ENCODE data around the gene CXCR6. TPM values are rescaled to one million over a fixed set of nuclear protein-coding genes. Genes with fewer than 3 reads are reported as not detected.

CXCR6 gene
- polyA plus RNA-seq, 1 donor from 2014 or later: not detected

GRCh38 chr3:45965653-45966052 lies 22.4 kb downstream of the CXCR6 start:
- Histone ChIP-seq H3F3A (ENCODE audit: insufficient read depth, low read length, poor library complexity, severe bottlenecking) (no peaks in the 10 kb centered on the region), H3K9me2 (ENCODE audit: insufficient read depth, low read length) (no peaks in the 10 kb centered on the region), H2AFZ (ENCODE audit: low read depth, low read length) (no peak overlapping the region), H3K9ac (ENCODE audit: low read length) (no peak overlapping the region), H3K4me2 (ENCODE audit: low read length) (no peak overlapping the region), H3K27ac (ENCODE audit: low read length) (no peak overlapping the region), H3K4me3 (ENCODE audit: low read length) (no peak overlapping the region), H3K27me3 (ENCODE audit: insufficient read depth, low read depth, low read length) (no peaks in the 10 kb centered on the region), H3K36me3 (ENCODE audit: insufficient read depth, low read length) (no peaks in the 10 kb centered on the region), H4K20me1 (ENCODE audit: insufficient read depth) (no peaks in the 10 kb centered on the region), H3K9me3 (ENCODE audit: low read length) (no peaks in the 10 kb centered on the region), H3K79me2 (replicated peaks; ENCODE audit: insufficient read depth, low read length) (no peaks in the 10 kb centered on the region)
- TF ChIP-seq MXI1 (conservative IDR thresholded peaks at IDR 0.05; ENCODE audit: poor library complexity, severe bottlenecking) (no peak), EP300 (conservative IDR thresholded peaks at IDR 0.05; ENCODE audit: poor library complexity, severe bottlenecking) (no peak), SMC3 (conservative IDR thresholded peaks at IDR 0.05; ENCODE audit: poor library complexity) (no peak), TAF1 (IDR thresholded peaks at IDR 0.05; ENCODE audit: low read depth) (no peak), RAD21 (conservative IDR thresholded peaks at IDR 0.05) (no peak), CTCF (IDR thresholded peaks at IDR 0.05; ENCODE audit: poor library complexity, severe bottlenecking) (no peak)

GRCh38 chr3:45966371-45966791 lies 23.1 kb downstream of the CXCR6 start:
- no peaks in the 10 kb centered on the region for H3K9me3 ChIP-seq (ENCODE audit: low read length)
- no peaks in the 10 kb centered on the region for H3K9me2 ChIP-seq (ENCODE audit: insufficient read depth, low read length)
- no peaks in the 10 kb centered on the region for H3K79me2 ChIP-seq (replicated peaks; ENCODE audit: insufficient read depth, low read length)
- H3K4me2 ChIP-seq (ENCODE audit: low read length): no peak overlapping the region
- H3K27me3 ChIP-seq (ENCODE audit: insufficient read depth, low read depth, low read length): no peaks in the 10 kb centered on the region
- H4K20me1 ChIP-seq (ENCODE audit: insufficient read depth): no peaks in the 10 kb centered on the region
- TF ChIP-seq EZH2 (IDR thresholded peaks at IDR 0.05; ENCODE audit: borderline replicate concordance, insufficient read depth, low read length, poor library complexity, severe bottlenecking) (no peak), POLR2AphosphoS5 (IDR thresholded peaks at IDR 0.05) (no peak), RAD21 (conservative IDR thresholded peaks at IDR 0.05) (no peak), REST (IDR thresholded peaks at IDR 0.05; ENCODE audit: borderline replicate concordance) (no peak), MXI1 (conservative IDR thresholded peaks at IDR 0.05; ENCODE audit: poor library complexity, severe bottlenecking) (no peak), EP300 (conservative IDR thresholded peaks at IDR 0.05; ENCODE audit: poor library complexity, severe bottlenecking) (no peak), SMC3 (conservative IDR thresholded peaks at IDR 0.05; ENCODE audit: poor library complexity) (no peak), CTCF (IDR thresholded peaks at IDR 0.05; ENCODE audit: poor library complexity, severe bottlenecking) (no peak), TAF1 (IDR thresholded peaks at IDR 0.05; ENCODE audit: low read depth) (no peak)
- H3F3A ChIP-seq (ENCODE audit: insufficient read depth, low read length, poor library complexity, severe bottlenecking): no peaks in the 10 kb centered on the region
- no peak overlapping the region for H3K9ac ChIP-seq (ENCODE audit: low read length)
- no peak overlapping the region for H2AFZ ChIP-seq (ENCODE audit: low read depth, low read length)
- H3K4me3 ChIP-seq (ENCODE audit: low read length): no peak overlapping the region
- H3K27ac ChIP-seq (ENCODE audit: low read length): no peak overlapping the region
- H3K36me3 ChIP-seq (ENCODE audit: insufficient read depth, low read length): no peaks in the 10 kb centered on the region

All from neural cell (in vitro differentiated cells).